HPDE6-E6E7 (cell line): ENCODE measurements around the gene RAX2.
A peak's percentile ranks its signal among the peaks of the same experiment; 100 is the strongest.

Experiments used
- DNase-seq: peaks from one replicate; pipeline ENCODE4 v3.0.0; 2011; ENCODE audit warnings: missing footprints; ENCODE audit errors: extremely low spot score

RAX2 gene

GRCh38 chr19:3730457-3730958, 41.5 kb downstream of the RAX2 start:
- DNase-seq, result no peak

DNA sequence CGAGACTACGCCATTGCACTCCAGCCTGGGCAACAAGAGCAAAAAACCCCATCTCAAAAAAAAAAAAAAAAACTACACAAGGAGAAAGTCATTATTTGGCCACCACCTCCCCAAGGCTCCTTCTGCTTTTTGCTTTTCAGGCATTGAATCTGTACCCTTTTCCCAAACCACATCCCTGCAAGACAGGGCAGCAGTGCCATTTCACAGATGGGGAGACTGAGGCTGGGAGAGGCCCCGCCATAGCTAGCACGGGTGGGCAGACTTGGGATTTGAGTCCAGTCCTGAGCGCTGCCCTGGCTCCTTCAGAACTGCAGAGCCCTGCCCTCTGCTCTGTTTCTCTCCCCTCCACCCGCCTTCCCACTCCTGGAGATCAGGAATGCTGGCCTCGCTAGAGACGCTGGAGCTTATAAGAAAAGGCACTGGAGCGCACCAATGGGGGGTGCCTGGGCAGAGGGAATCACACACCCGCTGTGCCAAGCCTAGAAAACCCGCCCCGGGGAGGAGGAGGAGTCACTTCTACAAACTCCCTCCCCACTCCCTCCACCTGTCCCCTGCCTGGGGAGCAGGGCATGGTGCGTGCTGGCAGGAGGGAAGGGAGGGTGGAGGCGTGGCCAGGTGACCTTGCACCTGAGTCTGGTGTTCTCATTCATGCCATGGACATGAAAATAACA, 46.3 kb downstream of the RAX2 start:
- DNase-seq, result no peak

- no peak for DNase-seq
Observed at GRCh38 chr19:3725121-3725520, 46.9 kb downstream of the RAX2 start.

DNA sequence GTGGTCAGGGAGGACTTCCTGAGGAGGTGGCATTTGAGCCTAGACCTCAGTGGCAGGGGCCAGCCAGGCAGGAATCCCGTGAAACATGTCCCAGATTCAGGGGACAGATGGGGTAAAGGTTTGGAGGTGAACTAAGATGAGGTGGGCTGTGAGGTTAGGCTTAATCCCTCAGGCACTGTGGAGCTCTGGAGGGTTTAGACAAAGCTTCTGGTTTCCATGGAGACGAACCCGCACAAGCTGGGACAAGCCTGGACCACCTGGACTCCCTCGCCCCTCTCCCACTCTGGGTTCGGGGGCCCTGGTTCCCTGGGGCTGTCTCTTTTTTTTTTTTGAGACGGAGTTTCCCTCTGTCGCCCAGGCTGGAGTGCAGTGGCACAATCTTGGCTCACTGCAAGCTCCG, 48.1 kb downstream of the RAX2 start:
- no peak for DNase-seq

DNA sequence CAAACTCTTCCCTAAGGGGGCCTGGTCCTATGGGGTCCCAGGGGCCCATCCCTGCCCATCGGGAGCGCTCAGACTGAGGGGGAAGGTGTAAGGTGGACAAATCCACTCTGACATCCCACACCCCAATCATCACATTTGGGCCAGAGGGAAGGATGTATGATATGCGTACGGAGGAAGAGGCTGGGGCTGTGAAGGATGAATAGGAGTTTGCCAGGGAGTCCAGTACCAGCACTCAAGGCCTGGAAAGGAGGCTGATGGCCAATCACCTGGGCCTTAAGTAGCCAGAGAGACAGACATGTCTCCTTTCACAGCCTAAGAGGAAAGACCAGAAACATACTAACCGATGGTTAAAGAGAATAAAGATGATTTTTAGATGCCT, 48.9 kb downstream of the RAX2 start:
- DNase-seq, result no peak

GRCh38 chr19:3722443-3723109, 49.5 kb downstream of the RAX2 start:
- no peak for DNase-seq

GRCh38 chr19:3721887-3722442, 50.1 kb downstream of the RAX2 start:
- no peak for DNase-seq

- peak; percentile 60 for DNase-seq
Observed at GRCh38 chr19:3721131-3721886, 50.7 kb downstream of the RAX2 start.

- DNase-seq, result no peak
Observed at GRCh38 chr19:3720349-3720917, 51.6 kb downstream of the RAX2 start.

DNA sequence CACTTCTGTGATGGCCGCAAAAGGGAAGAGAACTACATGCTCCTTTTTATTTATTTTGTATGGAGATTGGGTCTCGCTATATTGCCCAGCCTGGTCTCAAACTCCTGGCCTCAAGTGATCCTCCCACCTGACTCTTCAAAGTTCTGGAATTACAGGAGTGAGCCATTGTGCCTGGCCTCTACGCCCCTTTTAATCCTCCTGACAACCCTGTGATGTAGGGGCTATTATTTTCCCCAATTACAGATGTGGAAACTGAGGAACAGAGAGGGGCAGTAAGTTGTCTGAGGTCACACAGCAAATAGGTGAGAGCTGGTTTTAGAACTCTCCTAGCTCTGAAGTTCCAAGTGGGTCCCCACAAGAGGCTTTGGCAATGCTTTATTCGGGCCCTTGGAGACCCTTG, 52.2 kb downstream of the RAX2 start:
- DNase-seq, result no peak
